GM12878 (cell line): Measurements from ENCODE around the gene RHEBL1. TPM values are rescaled to one million over a fixed set of nuclear protein-coding genes. Genes with fewer than 3 reads are reported as not detected.

ENCODE experiments used
- BCL3 ChIP-seq: IDR thresholded peaks from 2 replicates; pipeline ENCODE4 v1.6.1; 2011; ENCODE audit warnings: borderline replicate concordance, low read depth, mild to moderate bottlenecking, moderate library complexity, low read length; ENCODE audit not compliant: insufficient read depth, poor library complexity, severe bottlenecking
- BCLAF1 ChIP-seq: fragments of 450-650 bp; IDR thresholded peaks from 2 replicates; pipeline ENCODE4 v1.6.1; 2017; ENCODE audit warnings: antibody characterized with exemption, mild to moderate bottlenecking, moderate library complexity
- BRCA1 ChIP-seq: IDR thresholded peaks from 2 replicates; pipeline ENCODE4 v1.6.1; 2011; ENCODE audit warnings: low read depth, low read length, improper control_type of control experiment
- CREB1 ChIP-seq: IDR thresholded peaks from 2 replicates; pipeline ENCODE4 v1.6.1; 2012; ENCODE audit warnings: low read depth, mild to moderate bottlenecking, inconsistent platforms
- NR2C1 ChIP-seq: fragments of 450-650 bp; IDR thresholded peaks from 2 replicates; pipeline ENCODE4 v1.6.1; 2017; ENCODE audit warnings: antibody characterized with exemption, mild to moderate bottlenecking, moderate library complexity
- RB1 ChIP-seq: fragments of 450-650 bp; formaldehyde crosslinking; IDR thresholded peaks from 2 replicates; pipeline ENCODE4 v1.6.1; 2017; ENCODE audit warnings: mild to moderate bottlenecking, borderline replicate concordance
- RBBP5 ChIP-seq: fragments of 200-600 bp; sonication (generic); conservative IDR thresholded peaks from 2 replicates; pipeline ENCODE4 v1.6.1; 2016
- SKIL ChIP-seq: fragments of 450-650 bp; IDR thresholded peaks from 2 replicates; pipeline ENCODE4 v1.6.1; 2017; ENCODE audit warnings: mild to moderate bottlenecking, low read depth, inconsistent platforms; ENCODE audit not compliant: poor library complexity, severe bottlenecking
- SP1 ChIP-seq: IDR thresholded peaks from one replicate; pipeline ENCODE4 v1.6.1; 2011; ENCODE audit warnings: low read depth, low read length
- TCF12 ChIP-seq: IDR thresholded peaks from 2 replicates; pipeline ENCODE4 v1.6.1; 2011; ENCODE audit warnings: low read depth, mild to moderate bottlenecking, low read length
- ZBTB40 ChIP-seq: fragments of 450-650 bp; IDR thresholded peaks from 2 replicates; pipeline ENCODE4 v1.6.1; 2016; ENCODE audit warnings: mild to moderate bottlenecking, moderate library complexity, borderline replicate concordance
- ZNF24 ChIP-seq: fragments of 450-650 bp; IDR thresholded peaks from 2 replicates; pipeline ENCODE4 v1.6.1; 2017; ENCODE audit warnings: antibody characterized with exemption, mild to moderate bottlenecking
- ZNF274 ChIP-seq: IDR thresholded peaks from one replicate; pipeline ENCODE4 v1.8.0; 2011; ENCODE audit not compliant: insufficient read length, insufficient read depth
- polyA plus RNA-seq, 11 experiments: library from polyadenylated mRNA; depleted of rRNA in 4 of 11; unstranded in 6 of 11; stranded (reverse) in 5 of 11; fragments of >200 nt; fragmentation: Nextera tagmentation in 4 of 11; fragmentation: Illumina TruSeq in 1 of 11; extraction: Ambion mirVana in 4 of 11; extraction: Trizol in 1 of 11; gene quantifications; 1 replicate in 1 of 11; 2 replicates in 10 of 11; pipeline versions ENCODE4 v1.2.1 to v1.2.3, GENCODE V29; 2011 to 2016; ENCODE audit warnings: inconsistent platforms in 2 of 11, missing spikeins in 2 of 11, low read depth in 1 of 11
- total RNA-seq, 4 experiments: library from RNA; depleted of rRNA in 3 of 4; stranded (reverse); fragments of >200 nt in 3 of 4; fragmentation: Illumina TruSeq in 1 of 4; extraction: Trizol in 1 of 4; gene quantifications; 2 replicates each; pipeline versions ENCODE4 v1.2.1 to v1.2.3, GENCODE V29; 2013 to 2021

The RHEBL1 gene
- total and polyA plus RNA-seq, 10 of the 15 experiments (the other 5 are each of a cell fraction or from before 2014, with no cell fraction given): 5.9 to 18.7 (median 12.0) TPM

- TF ChIP-seq ZBTB40: no peak
- no peak for TF ChIP-seq BCLAF1
- 0 out of 2 replicates have a peak, but pooled peaks have one; percentile 23 for TF ChIP-seq RB1
- TF ChIP-seq RBBP5: no peak
- TF ChIP-seq SP1: no peak
- no peak for TF ChIP-seq NR2C1
- no peak for TF ChIP-seq CREB1
- no peak for TF ChIP-seq SKIL
- no peak for TF ChIP-seq ZNF24
- TF ChIP-seq ZNF274: no peak
- TF ChIP-seq BCL3: no peak
- TF ChIP-seq TCF12: 0 out of 2 replicates have a peak, but pooled peaks have one; percentile 20
- no peak for TF ChIP-seq BRCA1
These were observed 22.5 kb upstream of the RHEBL1 start (continued) for GRCh38 chr12:49092086-49092815.
